Liver (tissue), 9 donors: ENCODE measurements around the gene GLRX. TPM values are rescaled to one million over a fixed set of nuclear protein-coding genes. Genes with fewer than 3 reads are reported as not detected.

Experiments
- DNase-seq: peaks from one replicate; pipeline ENCODE4 v3.0.0-alpha.2; 2017; ENCODE audit warnings: low spot score
- H3K27ac ChIP-seq, 2 donors: one replicate each; pipeline ENCODE4 v1.7.0; 2013; ENCODE audit warnings: inconsistent platforms in 2 of 2, low read length in 2 of 2, control low read depth in 1 of 2, low read depth in 1 of 2, mild to moderate bottlenecking in 1 of 2
- H3K27me3 ChIP-seq, 4 donors: one replicate each; pipeline versions ENCODE4 v1.6.1 to v1.7.0; 2013; ENCODE audit warnings: low read length in 3 of 4, inconsistent platforms in 1 of 4, mild to moderate bottlenecking in 1 of 4, moderate library complexity in 1 of 4; ENCODE audit not compliant: control insufficient read depth in 4 of 4, insufficient read depth in 4 of 4
- H3K36me3 ChIP-seq, 4 donors: one replicate each; pipeline versions ENCODE4 v1.6.1 to v1.7.0; 2013; ENCODE audit warnings: low read length in 3 of 4, mild to moderate bottlenecking in 3 of 4, low read depth in 1 of 4, moderate library complexity in 1 of 4; ENCODE audit not compliant: control insufficient read depth in 4 of 4, insufficient read depth in 3 of 4
- H3K4me1 ChIP-seq, 4 donors: one replicate each; pipeline versions ENCODE4 v1.6.1 to v1.7.0; 2013; ENCODE audit warnings: low read length in 3 of 4, mild to moderate bottlenecking in 3 of 4, moderate library complexity in 1 of 4; ENCODE audit not compliant: control insufficient read depth in 4 of 4, insufficient read depth in 4 of 4
- H3K4me3 ChIP-seq, 3 donors: one replicate each; pipeline versions ENCODE4 v1.6.1 to v1.7.0; 2013; ENCODE audit warnings: low read length in 3 of 3, control low read depth in 1 of 3, low read depth in 1 of 3, mild to moderate bottlenecking in 1 of 3
- H3K9ac ChIP-seq, 2 donors: one replicate each; pipeline ENCODE4 v1.7.0; 2013; ENCODE audit warnings: low read length in 2 of 2, mild to moderate bottlenecking in 2 of 2, moderate library complexity in 2 of 2, control low read depth in 1 of 2, low read depth in 1 of 2
- H3K9me3 ChIP-seq, 4 donors: one replicate each; pipeline versions ENCODE4 v1.6.1 to v1.7.0; 2013; ENCODE audit warnings: low read length in 3 of 4; ENCODE audit not compliant: control insufficient read depth in 4 of 4
- FOXA1 ChIP-seq: IDR thresholded peaks from 2 replicates; pipeline ENCODE4 v1.6.1; 2016; ENCODE audit warnings: antibody characterized with exemption
- GABPA ChIP-seq, 2 donors: IDR thresholded peaks in 1 of 2; conservative IDR thresholded peaks in 1 of 2; 2 replicates each; pipeline ENCODE4 v1.6.1; 2016; ENCODE audit warnings: antibody characterized with exemption in 2 of 2, mild to moderate bottlenecking in 1 of 2, moderate library complexity in 1 of 2
- HNF4A ChIP-seq, 2 donors: conservative IDR thresholded peaks; 2 replicates each; pipeline ENCODE4 v1.6.1; 2016; ENCODE audit warnings: antibody characterized with exemption in 2 of 2, mild to moderate bottlenecking in 2 of 2
- NR2F2 ChIP-seq: IDR thresholded peaks from 2 replicates; pipeline ENCODE4 v1.6.1; 2016; ENCODE audit warnings: antibody characterized with exemption
- RAD21 ChIP-seq, 2 donors: IDR thresholded peaks; 2 replicates each; pipeline ENCODE4 v1.6.1; 2016; ENCODE audit warnings: antibody characterized with exemption in 2 of 2, mild to moderate bottlenecking in 2 of 2
- SP1 ChIP-seq: IDR thresholded peaks from 2 replicates; pipeline ENCODE4 v1.6.1; 2018; ENCODE audit warnings: antibody characterized with exemption, mild to moderate bottlenecking
- TAF1 ChIP-seq: conservative IDR thresholded peaks from 2 replicates; pipeline ENCODE4 v1.6.1; 2016; ENCODE audit warnings: antibody characterized with exemption, mild to moderate bottlenecking
- YY1 ChIP-seq: IDR thresholded peaks from 2 replicates; pipeline ENCODE4 v1.6.1; 2016; ENCODE audit warnings: antibody characterized with exemption, mild to moderate bottlenecking
- WGBS: extraction: QIAGEN DNeasy Blood & Tissue Kit; methylation state at CpG from one replicate; pipeline ENCODE4 v1.1.7; 2013; 5-methylcytosine and 5-hydroxymethylcytosine counted together
- polyA plus RNA-seq, 2 donors: library from polyadenylated mRNA; stranded (reverse) in 1 of 2; unstranded in 1 of 2; fragments of 200-250 nt in 1 of 2; fragments of >200 nt in 1 of 2; fragmentation: Nextera tagmentation in 1 of 2; extraction: Ambion mirVana in 1 of 2; gene quantifications; one replicate each; pipeline versions ENCODE4 v1.2.1 to v1.2.3, GENCODE V29; 2013 to 2015
- total RNA-seq, 2 donors: library from RNA; depleted of rRNA; stranded (reverse); fragments of >200 nt; gene quantifications; one replicate each; pipeline ENCODE4 v1.2.3, GENCODE V29; 2014
- TF ChIP-seq, protein P1 (sequence below): IDR thresholded peaks from 2 replicates; pipeline ENCODE4 v1.6.1; 2016; ENCODE audit warnings: antibody characterized with exemption
- TF ChIP-seq, protein P2 (sequence below): IDR thresholded peaks from 2 replicates; pipeline ENCODE4 v1.6.1; 2016; ENCODE audit warnings: antibody characterized with exemption
- TF ChIP-seq, protein P3 (sequence below): fragments of 150-350 bp; IDR thresholded peaks from 2 replicates; pipeline ENCODE4 v1.5.1; 2017; ENCODE audit warnings: improper control_type of control experiment, low read depth, low read length; ENCODE audit not compliant: missing input control
- TF ChIP-seq, protein P4 (sequence below): IDR thresholded peaks from 2 replicates; pipeline ENCODE4 v1.6.1; 2016; ENCODE audit warnings: antibody characterized with exemption, mild to moderate bottlenecking
- TF ChIP-seq, protein P5 (sequence below): IDR thresholded peaks from 2 replicates; pipeline ENCODE4 v1.6.1; 2016; ENCODE audit warnings: antibody characterized with exemption
- donor health status: healthy.
- donor health status: healthy.
- donor health status: healthy.
- donor health status: healthy.
- donor health status: healthy.

Gene GLRX
- total and polyA plus RNA-seq, 4 donors, result 48.2 to 187 (median 107) TPM

DNA sequence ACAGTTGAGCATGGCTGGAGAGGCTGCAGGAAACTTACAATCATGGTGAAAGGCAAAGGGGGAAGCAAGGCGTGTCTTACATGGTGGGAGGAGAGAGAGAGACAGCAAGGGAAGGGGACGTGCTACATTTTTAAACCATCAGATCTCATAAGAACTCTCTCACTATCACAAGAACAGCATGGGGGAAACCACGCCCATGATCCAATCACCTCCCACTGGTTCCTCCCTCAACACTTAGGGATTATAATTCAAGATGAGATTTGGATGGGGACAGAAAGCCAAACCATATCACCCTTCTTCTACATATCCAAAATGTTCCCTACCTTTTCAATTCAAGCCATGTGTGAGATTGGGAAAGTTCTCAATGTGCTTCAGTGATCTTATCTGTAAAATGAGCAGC lies 22.9 kb upstream of the GLRX start:
- Histone ChIP-seq H3K36me3 (no peaks in the 10 kb centered on the region), H3K4me1 (peaks cover 7 to 44% (median 29%) of the 10 kb centered on the region in 4 donors), H3K9ac (no peak overlapping the region), H3K4me3 (peak overlapping the region; percentile 27 to 56 (median 42)), H3K27ac (peak overlapping the region in 1 of 2 donors; percentile 87), H3K27me3 (no peaks in the 10 kb centered on the region), H3K9me3 (no peaks in the 10 kb centered on the region)
- TF ChIP-seq, protein P1, sequence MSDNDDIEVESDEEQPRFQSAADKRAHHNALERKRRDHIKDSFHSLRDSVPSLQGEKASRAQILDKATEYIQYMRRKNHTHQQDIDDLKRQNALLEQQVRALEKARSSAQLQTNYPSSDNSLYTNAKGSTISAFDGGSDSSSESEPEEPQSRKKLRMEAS, result peak; percentile 27
- TF ChIP-seq GABPA (IDR thresholded peaks at IDR 0.05 in 1 of 2, conservative IDR thresholded peaks at IDR 0.05 in 1 of 2) (no peak), NR2F2 (no peak), YY1 (peak; percentile 62), FOXA1 (no peak), HNF4A (conservative IDR thresholded peaks at IDR 0.05) (peak in 1 of 2 donors; percentile 9), TAF1 (no peak), SP1 (no peak)
- TF ChIP-seq, protein P2, sequence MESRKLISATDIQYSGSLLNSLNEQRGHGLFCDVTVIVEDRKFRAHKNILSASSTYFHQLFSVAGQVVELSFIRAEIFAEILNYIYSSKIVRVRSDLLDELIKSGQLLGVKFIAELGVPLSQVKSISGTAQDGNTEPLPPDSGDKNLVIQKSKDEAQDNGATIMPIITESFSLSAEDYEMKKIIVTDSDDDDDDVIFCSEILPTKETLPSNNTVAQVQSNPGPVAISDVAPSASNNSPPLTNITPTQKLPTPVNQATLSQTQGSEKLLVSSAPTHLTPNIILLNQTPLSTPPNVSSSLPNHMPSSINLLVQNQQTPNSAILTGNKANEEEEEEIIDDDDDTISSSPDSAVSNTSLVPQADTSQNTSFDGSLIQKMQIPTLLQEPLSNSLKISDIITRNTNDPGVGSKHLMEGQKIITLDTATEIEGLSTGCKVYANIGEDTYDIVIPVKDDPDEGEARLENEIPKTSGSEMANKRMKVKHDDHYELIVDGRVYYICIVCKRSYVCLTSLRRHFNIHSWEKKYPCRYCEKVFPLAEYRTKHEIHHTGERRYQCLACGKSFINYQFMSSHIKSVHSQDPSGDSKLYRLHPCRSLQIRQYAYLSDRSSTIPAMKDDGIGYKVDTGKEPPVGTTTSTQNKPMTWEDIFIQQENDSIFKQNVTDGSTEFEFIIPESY, result no peak
- TF ChIP-seq, protein P3, sequence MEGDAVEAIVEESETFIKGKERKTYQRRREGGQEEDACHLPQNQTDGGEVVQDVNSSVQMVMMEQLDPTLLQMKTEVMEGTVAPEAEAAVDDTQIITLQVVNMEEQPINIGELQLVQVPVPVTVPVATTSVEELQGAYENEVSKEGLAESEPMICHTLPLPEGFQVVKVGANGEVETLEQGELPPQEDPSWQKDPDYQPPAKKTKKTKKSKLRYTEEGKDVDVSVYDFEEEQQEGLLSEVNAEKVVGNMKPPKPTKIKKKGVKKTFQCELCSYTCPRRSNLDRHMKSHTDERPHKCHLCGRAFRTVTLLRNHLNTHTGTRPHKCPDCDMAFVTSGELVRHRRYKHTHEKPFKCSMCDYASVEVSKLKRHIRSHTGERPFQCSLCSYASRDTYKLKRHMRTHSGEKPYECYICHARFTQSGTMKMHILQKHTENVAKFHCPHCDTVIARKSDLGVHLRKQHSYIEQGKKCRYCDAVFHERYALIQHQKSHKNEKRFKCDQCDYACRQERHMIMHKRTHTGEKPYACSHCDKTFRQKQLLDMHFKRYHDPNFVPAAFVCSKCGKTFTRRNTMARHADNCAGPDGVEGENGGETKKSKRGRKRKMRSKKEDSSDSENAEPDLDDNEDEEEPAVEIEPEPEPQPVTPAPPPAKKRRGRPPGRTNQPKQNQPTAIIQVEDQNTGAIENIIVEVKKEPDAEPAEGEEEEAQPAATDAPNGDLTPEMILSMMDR, result no peak
- TF ChIP-seq, protein P4, sequence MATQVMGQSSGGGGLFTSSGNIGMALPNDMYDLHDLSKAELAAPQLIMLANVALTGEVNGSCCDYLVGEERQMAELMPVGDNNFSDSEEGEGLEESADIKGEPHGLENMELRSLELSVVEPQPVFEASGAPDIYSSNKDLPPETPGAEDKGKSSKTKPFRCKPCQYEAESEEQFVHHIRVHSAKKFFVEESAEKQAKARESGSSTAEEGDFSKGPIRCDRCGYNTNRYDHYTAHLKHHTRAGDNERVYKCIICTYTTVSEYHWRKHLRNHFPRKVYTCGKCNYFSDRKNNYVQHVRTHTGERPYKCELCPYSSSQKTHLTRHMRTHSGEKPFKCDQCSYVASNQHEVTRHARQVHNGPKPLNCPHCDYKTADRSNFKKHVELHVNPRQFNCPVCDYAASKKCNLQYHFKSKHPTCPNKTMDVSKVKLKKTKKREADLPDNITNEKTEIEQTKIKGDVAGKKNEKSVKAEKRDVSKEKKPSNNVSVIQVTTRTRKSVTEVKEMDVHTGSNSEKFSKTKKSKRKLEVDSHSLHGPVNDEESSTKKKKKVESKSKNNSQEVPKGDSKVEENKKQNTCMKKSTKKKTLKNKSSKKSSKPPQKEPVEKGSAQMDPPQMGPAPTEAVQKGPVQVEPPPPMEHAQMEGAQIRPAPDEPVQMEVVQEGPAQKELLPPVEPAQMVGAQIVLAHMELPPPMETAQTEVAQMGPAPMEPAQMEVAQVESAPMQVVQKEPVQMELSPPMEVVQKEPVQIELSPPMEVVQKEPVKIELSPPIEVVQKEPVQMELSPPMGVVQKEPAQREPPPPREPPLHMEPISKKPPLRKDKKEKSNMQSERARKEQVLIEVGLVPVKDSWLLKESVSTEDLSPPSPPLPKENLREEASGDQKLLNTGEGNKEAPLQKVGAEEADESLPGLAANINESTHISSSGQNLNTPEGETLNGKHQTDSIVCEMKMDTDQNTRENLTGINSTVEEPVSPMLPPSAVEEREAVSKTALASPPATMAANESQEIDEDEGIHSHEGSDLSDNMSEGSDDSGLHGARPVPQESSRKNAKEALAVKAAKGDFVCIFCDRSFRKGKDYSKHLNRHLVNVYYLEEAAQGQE, result peak; percentile 13
- WGBS, result 77% methylated on average over 3 of the region's 3 CpGs
- peak; percentile 13 for DNase-seq

DNA sequence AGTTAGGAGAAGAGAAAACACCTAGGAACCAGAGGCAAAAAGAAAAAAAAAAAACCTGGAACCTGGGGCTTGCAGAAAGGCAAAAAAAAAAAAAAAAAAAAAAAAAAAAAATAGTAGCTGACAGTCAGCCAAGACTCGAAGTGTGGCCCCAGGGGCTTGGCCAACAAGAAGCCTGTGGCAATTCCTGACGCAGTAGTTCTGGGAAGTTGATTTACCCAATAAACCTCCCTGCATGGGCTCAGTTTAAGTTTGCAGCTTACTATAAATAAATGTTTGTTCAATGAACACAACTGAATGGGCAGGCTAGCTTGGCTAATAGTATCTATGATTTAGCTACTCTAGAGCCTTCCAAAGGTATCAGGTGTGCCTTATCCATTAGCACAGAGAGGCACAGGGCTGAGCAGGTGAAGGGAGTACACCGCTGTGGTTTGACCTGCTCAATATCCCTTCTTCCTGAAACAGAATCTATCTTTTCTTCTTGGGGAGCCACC lies 21.3 kb upstream of the GLRX start:
- Histone ChIP-seq H3K27me3 (no peaks in the 10 kb centered on the region), H3K4me1 (peaks cover 7 to 36% (median 19%) of the 10 kb centered on the region in 4 donors), H3K27ac (peak overlapping the region; percentile 81 to 87), H3K9ac (peak overlapping the region in 1 of 2 donors; percentile 75), H3K4me3 (peak overlapping the region; percentile 42 to 60 (median 56)), H3K36me3 (no peaks in the 10 kb centered on the region), H3K9me3 (no peaks in the 10 kb centered on the region)
- DNase-seq, result no peak
- 29% methylated on average over 3 of the region's 3 CpGs for whole genome bisulfite sequencing
- TF ChIP-seq, protein P5, sequence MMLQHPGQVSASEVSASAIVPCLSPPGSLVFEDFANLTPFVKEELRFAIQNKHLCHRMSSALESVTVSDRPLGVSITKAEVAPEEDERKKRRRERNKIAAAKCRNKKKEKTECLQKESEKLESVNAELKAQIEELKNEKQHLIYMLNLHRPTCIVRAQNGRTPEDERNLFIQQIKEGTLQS, result peak; percentile 76
- TF ChIP-seq HNF4A (conservative IDR thresholded peaks at IDR 0.05) (peak; percentile 69 to 77), RAD21 (IDR thresholded peaks at IDR 0.05) (peak; percentile 38 to 59), YY1 (peak; percentile 70), GABPA (IDR thresholded peaks at IDR 0.05 in 1 of 2, conservative IDR thresholded peaks at IDR 0.05 in 1 of 2) (peak in 1 of 2 donors; percentile 7), NR2F2 (no peak), SP1 (peak; percentile 78)
- TF ChIP-seq, protein P3, result no peak
- TF ChIP-seq, protein P4, result peak; percentile 90
